Panc1 (cell line): ENCODE results near the gene SYT12. TPM values are rescaled to one million over a fixed set of nuclear protein-coding genes. Genes with fewer than 3 reads are reported as not detected.

Source experiments
- ATAC-seq: fragments of 200-7000 bp; cut with Tn5 transposase; 2 replicates; pipeline ENCODE4 v1.9.1; 2020; ENCODE audit warnings: mild to moderate bottlenecking, moderate library complexity
- BruUV-seq: library from RNA; stranded (reverse); fragments of 400-500 nt; replicated peaks from 2 replicates; lab custom pipeline; 2021; lab: Mats Ljungman, UMichigan
- CTCF ChIA-PET: fragments of 300-600 bp; sonication (Branson Sonifier 250); formaldehyde crosslinking; loops from one replicate; lab custom pipeline; 2022; ENCODE audit warnings: antibody characterized with exemption; lab: Charles Lee
- POLR2A ChIA-PET: fragments of 300-600 bp; sonication (Branson Sonifier 250); formaldehyde crosslinking; loops from one replicate; lab custom pipeline; 2022; ENCODE audit warnings: antibody characterized with exemption; lab: Charles Lee
- DNase-seq: peaks from one replicate; pipeline ENCODE4 v3.0.0-alpha.2; 2010; ENCODE audit warnings: low read depth, low spot score
- H3K27ac ChIP-seq: 2 replicates; pipeline ENCODE4 v1.5.1; 2011; ENCODE audit warnings: mild to moderate bottlenecking, low read length, inconsistent platforms
- H3K27me3 ChIP-seq: fragments of 200-500 bp; sonication (Bioruptor generic); 2 replicates; pipeline ENCODE4 v1.6.0; 2014; ENCODE audit warnings: low read length, inconsistent platforms; ENCODE audit not compliant: control insufficient read depth, insufficient read depth
- H3K36me3 ChIP-seq: fragments of 200-500 bp; sonication (Bioruptor generic); 2 replicates; pipeline ENCODE4 v1.5.1; 2014; ENCODE audit warnings: inconsistent platforms, mild to moderate bottlenecking, low read length, moderate library complexity; ENCODE audit not compliant: control insufficient read depth, insufficient read depth
- H3K4me1 ChIP-seq: 2 replicates; pipeline ENCODE4 v1.5.1; 2011; ENCODE audit warnings: inconsistent platforms, mild to moderate bottlenecking, low read length, moderate library complexity; ENCODE audit not compliant: control insufficient read depth, insufficient read depth
- H3K4me3 ChIP-seq, 2 experiments: 2 replicates each; pipeline ENCODE4 v1.5.1; 2011 to 2012; ENCODE audit warnings: low read depth in 2 of 2, low read length in 2 of 2, mild to moderate bottlenecking in 2 of 2, inconsistent platforms in 1 of 2, moderate library complexity in 1 of 2
- H3K9me3 ChIP-seq: fragments of 200-500 bp; sonication (Bioruptor generic); 2 replicates; pipeline ENCODE4 v1.5.1; 2014; ENCODE audit warnings: low read depth, mild to moderate bottlenecking, inconsistent platforms, low read length, moderate library complexity; ENCODE audit not compliant: control insufficient read depth, insufficient read depth
- POLR2AphosphoS5 ChIP-seq: IDR thresholded peaks from 2 replicates; pipeline ENCODE4 v1.6.1; 2012; ENCODE audit warnings: mild to moderate bottlenecking, low read depth, low read length, moderate library complexity
- SIN3A ChIP-seq: IDR thresholded peaks from 2 replicates; pipeline ENCODE4 v1.6.1; 2012; ENCODE audit warnings: low read depth, mild to moderate bottlenecking, low read length, moderate library complexity, borderline replicate concordance; ENCODE audit not compliant: insufficient read depth
- TCF7L2 ChIP-seq: IDR thresholded peaks from 2 replicates; pipeline ENCODE4 v1.6.1; 2011; ENCODE audit warnings: mild to moderate bottlenecking, low read depth, low read length, inconsistent platforms
- in situ Hi-C: cut with HindIII; loops from 2 replicates; pipeline ENCODE4 v1.10.0; 2016; ENCODE audit warnings: low sequenced_read_pairs, low pct_unique_long_range_greater_than_20kb
- intact Hi-C: fragments of 100-400 bp; cut with micrococcal nuclease; formaldehyde crosslinking; loops from one replicate; pipeline ENCODE4 v1.10.0; 2022; ENCODE audit not compliant: unreplicated experiment
- total RNA-seq: library from RNA; stranded (reverse); gene quantifications from one replicate; pipeline ENCODE4 v1.2.1, GENCODE V29; 2021; ENCODE audit not compliant: unreplicated experiment
- TF ChIP-seq, protein P1 (sequence below): fragments of 450-650 bp; IDR thresholded peaks from 2 replicates; pipeline ENCODE4 v1.5.1; 2017; ENCODE audit warnings: mild to moderate bottlenecking
- TF ChIP-seq, protein P2 (sequence below), 2 experiments: IDR thresholded peaks; 2 replicates each; pipeline ENCODE4 v1.6.1; 2011 to 2012; ENCODE audit warnings: low read depth in 2 of 2, control low read depth in 1 of 2, low read length in 1 of 2, mild to moderate bottlenecking in 1 of 2, moderate library complexity in 1 of 2; ENCODE audit not compliant: insufficient read depth in 1 of 2

SYT12 gene
- total RNA-seq, 1 experiment from 2014 or later: 0.62 TPM

DNA sequence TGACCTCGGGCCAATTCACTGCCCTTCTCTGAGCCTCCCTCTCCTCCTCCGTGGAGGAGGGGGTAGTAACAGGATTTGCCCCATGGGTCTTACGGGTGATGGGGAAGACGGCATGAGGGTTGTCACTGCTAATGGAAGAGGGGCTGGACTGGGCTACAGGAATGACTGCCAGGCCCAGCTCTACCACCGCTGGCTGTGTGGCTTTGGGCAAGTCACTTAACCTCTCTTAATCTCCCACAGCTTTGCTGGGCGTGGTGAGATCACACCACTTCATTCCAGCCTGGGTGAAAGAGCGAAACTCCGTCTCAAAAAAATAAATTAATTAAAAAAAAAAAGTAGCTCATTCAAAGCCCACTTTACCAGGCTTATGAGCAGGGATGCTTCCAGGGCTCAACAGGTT is 2.8 kb downstream of the SYT12 start:
- H3K36me3 ChIP-seq: no peaks in the 10 kb centered on the region
- CTCF ChIA-PET: no interaction called here
- ATAC-seq: no peak
- 0 out of 2 replicates have a peak, but pooled peaks cover 4% of the 10 kb centered on the region for H3K27me3 ChIP-seq
- in situ Hi-C loops (no loop called here), intact Hi-C loops (no loop called here)
- TF ChIP-seq, protein P1, sequence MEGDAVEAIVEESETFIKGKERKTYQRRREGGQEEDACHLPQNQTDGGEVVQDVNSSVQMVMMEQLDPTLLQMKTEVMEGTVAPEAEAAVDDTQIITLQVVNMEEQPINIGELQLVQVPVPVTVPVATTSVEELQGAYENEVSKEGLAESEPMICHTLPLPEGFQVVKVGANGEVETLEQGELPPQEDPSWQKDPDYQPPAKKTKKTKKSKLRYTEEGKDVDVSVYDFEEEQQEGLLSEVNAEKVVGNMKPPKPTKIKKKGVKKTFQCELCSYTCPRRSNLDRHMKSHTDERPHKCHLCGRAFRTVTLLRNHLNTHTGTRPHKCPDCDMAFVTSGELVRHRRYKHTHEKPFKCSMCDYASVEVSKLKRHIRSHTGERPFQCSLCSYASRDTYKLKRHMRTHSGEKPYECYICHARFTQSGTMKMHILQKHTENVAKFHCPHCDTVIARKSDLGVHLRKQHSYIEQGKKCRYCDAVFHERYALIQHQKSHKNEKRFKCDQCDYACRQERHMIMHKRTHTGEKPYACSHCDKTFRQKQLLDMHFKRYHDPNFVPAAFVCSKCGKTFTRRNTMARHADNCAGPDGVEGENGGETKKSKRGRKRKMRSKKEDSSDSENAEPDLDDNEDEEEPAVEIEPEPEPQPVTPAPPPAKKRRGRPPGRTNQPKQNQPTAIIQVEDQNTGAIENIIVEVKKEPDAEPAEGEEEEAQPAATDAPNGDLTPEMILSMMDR: no peak
- TF ChIP-seq POLR2AphosphoS5: no peak
- TF ChIP-seq, protein P2, sequence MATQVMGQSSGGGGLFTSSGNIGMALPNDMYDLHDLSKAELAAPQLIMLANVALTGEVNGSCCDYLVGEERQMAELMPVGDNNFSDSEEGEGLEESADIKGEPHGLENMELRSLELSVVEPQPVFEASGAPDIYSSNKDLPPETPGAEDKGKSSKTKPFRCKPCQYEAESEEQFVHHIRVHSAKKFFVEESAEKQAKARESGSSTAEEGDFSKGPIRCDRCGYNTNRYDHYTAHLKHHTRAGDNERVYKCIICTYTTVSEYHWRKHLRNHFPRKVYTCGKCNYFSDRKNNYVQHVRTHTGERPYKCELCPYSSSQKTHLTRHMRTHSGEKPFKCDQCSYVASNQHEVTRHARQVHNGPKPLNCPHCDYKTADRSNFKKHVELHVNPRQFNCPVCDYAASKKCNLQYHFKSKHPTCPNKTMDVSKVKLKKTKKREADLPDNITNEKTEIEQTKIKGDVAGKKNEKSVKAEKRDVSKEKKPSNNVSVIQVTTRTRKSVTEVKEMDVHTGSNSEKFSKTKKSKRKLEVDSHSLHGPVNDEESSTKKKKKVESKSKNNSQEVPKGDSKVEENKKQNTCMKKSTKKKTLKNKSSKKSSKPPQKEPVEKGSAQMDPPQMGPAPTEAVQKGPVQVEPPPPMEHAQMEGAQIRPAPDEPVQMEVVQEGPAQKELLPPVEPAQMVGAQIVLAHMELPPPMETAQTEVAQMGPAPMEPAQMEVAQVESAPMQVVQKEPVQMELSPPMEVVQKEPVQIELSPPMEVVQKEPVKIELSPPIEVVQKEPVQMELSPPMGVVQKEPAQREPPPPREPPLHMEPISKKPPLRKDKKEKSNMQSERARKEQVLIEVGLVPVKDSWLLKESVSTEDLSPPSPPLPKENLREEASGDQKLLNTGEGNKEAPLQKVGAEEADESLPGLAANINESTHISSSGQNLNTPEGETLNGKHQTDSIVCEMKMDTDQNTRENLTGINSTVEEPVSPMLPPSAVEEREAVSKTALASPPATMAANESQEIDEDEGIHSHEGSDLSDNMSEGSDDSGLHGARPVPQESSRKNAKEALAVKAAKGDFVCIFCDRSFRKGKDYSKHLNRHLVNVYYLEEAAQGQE (IDR thresholded peaks at IDR 0.05; ENCODE audit: insufficient read depth in 1 of 2, low read depth in 2 of 2, low read length in 1 of 2): no peak
- no peak for TF ChIP-seq SIN3A
- no peak for TF ChIP-seq TCF7L2
- DNase-seq: no peak
- no TSS peak for BruUV-seq
- peaks cover 12% of the 10 kb centered on the region for H3K4me1 ChIP-seq
- H3K9me3 ChIP-seq: no peaks in the 10 kb centered on the region
- POLR2A ChIA-PET: interaction anchor here (0.8 kb wide), 1 partner anchor 75 kb away, joined by 3 read pairs; no protein-coding TSS in a partner anchor
- H3K4me3 ChIP-seq: no peak overlapping the region
- H3K27ac ChIP-seq: no peak overlapping the region

DNA sequence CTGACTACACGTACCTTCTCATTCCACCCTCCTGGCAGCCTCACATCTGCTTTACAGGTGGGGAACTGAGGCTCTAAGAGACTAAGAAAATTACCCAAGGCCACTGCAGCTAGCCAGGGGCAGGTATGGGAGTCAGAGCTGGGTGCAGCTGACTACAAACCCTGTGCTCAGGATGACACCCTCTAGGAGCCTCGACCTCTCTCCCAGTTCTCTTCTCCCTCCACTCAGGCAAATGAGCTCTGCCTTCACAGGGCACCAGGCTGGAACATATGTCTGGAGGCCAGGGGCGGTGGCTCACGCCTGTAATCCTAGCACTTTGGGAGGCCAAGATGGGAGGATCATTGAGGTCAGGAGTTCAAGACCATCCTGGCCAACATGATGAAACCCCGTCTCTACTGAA is 4.0 kb downstream of the SYT12 start:
- no peak overlapping the region for H3K4me3 ChIP-seq
- POLR2A ChIA-PET: interaction anchor here (0.6 kb wide), 1 partner anchor 361 kb away, joined by 18 read pairs; no protein-coding TSS in a partner anchor
- no peak for DNase-seq
- ATAC-seq: no peak
- in situ Hi-C loops: no loop called here
- CTCF ChIA-PET: interaction anchor here (1.0 kb wide), 1 partner anchor 23 kb away, joined by 3 read pairs; no protein-coding TSS in a partner anchor
- TF ChIP-seq SIN3A: no peak
- TF ChIP-seq, protein P1: no peak
- TF ChIP-seq TCF7L2: no peak
- no peak for TF ChIP-seq POLR2AphosphoS5
- H3K36me3 ChIP-seq: no peaks in the 10 kb centered on the region
- no peak overlapping the region for H3K27ac ChIP-seq
- intact Hi-C loops: no loop called here
- no TSS peak for BruUV-seq
- H3K4me1 ChIP-seq: peaks cover 15% of the 10 kb centered on the region
- H3K9me3 ChIP-seq: no peaks in the 10 kb centered on the region
- 0 out of 2 replicates have a peak, but pooled peaks cover 4% of the 10 kb centered on the region for H3K27me3 ChIP-seq
